Activated CD4-positive, CD25-positive, alpha-beta regulatory T cell (primary cell): ENCODE measurements around the gene MUC13.

Experiments
- DNase-seq, 4 experiments: peaks; one replicate each; lab custom pipeline; 2025; lab: John Stamatoyannopoulos, UW

Gene MUC13

DNA sequence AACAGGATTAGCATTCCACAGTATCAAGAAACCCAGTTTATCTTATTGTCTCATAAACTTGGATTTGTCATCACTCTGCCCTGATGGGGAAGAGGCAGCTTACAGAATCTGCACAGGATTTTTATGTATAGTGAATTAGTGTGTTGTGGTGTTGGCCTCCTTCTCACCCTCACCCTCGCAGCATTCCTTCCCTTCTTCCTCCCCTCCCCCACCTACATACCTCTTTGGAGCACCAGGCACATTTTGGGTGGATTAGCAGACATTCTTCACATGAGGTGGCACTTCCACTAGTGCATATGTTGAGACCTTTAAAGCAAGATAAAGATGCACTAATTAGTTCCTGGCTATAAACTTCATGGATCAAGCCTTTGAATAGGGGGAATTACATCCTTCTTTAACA, 61.3 kb downstream of the MUC13 start:
- no peak for DNase-seq

- DNase-seq: no peak
Observed at GRCh38 chr3:124867511-124867910, 67.0 kb downstream of the MUC13 start.

GRCh38 chr3:124862006-124862405, 72.5 kb downstream of the MUC13 start:
- no peak for DNase-seq

GRCh38 chr3:124861041-124861440, 73.5 kb downstream of the MUC13 start:
- no peak for DNase-seq

GRCh38 chr3:124860599-124860998, 74.0 kb downstream of the MUC13 start:
- DNase-seq: no peak

DNA sequence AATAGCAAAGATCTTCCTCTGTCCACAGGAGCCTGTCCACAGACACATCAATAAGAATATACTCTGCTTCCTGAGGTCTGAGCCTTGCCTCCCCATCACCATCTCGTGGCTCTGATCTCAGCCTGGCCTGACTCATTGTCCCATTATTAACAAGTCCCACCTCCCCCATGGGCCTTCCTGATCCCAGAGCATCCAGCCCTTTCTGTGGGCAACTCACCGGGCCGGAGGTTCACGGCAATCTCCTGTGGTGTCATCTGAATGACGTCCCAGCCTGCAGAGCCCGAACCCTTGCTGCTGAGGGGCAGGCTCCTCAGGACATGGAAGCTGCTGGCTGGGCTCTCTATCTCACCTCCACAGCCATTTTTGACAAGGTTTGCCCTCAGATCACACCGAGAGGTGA, 75.5 kb downstream of the MUC13 start:
- no peak for DNase-seq

GRCh38 chr3:124858275-124858674, 76.3 kb downstream of the MUC13 start:
- DNase-seq: no peak

DNA sequence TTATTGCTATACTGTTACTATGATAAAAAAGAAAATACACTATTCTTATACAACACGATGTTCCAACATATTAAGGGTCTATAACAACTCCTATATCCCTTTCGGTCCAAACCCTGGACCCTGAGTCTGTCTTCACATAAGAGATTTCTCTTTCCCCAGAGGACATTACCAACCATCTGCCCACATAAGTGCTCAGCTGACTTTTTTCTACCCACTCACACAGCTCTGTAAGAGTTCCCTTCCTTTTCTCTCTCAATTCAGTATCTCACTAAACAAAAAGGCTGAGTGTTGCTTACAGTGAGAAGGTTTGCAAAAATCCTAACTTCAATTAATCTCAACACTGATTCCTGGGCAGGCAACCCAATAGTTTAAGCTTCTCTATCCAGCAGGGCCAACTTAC, 77.9 kb downstream of the MUC13 start:
- DNase-seq: no peak
